BJ (cell line): Measurements from ENCODE around the gene ATP2A3. TPM values are rescaled to one million over a fixed set of nuclear protein-coding genes. Genes with fewer than 3 reads are reported as not detected.

ENCODE experiments used
- CTCF ChIA-PET: fragments of 350-600 bp; formaldehyde crosslinking; extraction: SDS; loops from one replicate; lab custom pipeline; 2021; ENCODE audit warnings: antibody characterized with exemption, inconsistent platforms; lab: Yijun Ruan, JAX
- POLR2A ChIA-PET: fragments of 300-600 bp; sonication (Branson Sonifier 250); formaldehyde crosslinking; extraction: SDS; loops from one replicate; lab custom pipeline; 2021; ENCODE audit warnings: antibody characterized with exemption; lab: Charles Lee
- DNase-seq: peaks from one replicate; pipeline ENCODE4 v3.0.0-alpha.2; 2011; ENCODE audit warnings: low read depth
- H3K27me3 ChIP-seq: 2 replicates; pipeline ENCODE4 v1.6.0; 2011; ENCODE audit warnings: low read length; ENCODE audit not compliant: control insufficient read depth, insufficient read depth
- H3K36me3 ChIP-seq: 2 replicates; pipeline ENCODE4 v1.5.1; 2011; ENCODE audit warnings: low read length; ENCODE audit not compliant: control insufficient read depth, insufficient read depth
- H3K4me3 ChIP-seq: 2 replicates; pipeline ENCODE4 v1.5.1; 2011; ENCODE audit warnings: low read depth, mild to moderate bottlenecking, control low read depth, low read length
- polyA plus RNA-seq: library from polyadenylated mRNA; depleted of rRNA; stranded (reverse); fragments of >200 nt; gene quantifications from 2 replicates; pipeline ENCODE4 v1.2.3, GENCODE V29; 2011
- TF ChIP-seq, protein P1 (sequence below): IDR thresholded peaks from 2 replicates; pipeline ENCODE4 v1.5.1; 2011; ENCODE audit warnings: low read depth, mild to moderate bottlenecking, control low read depth, inconsistent platforms, low read length, moderate library complexity; ENCODE audit not compliant: insufficient read depth

ATP2A3 gene
- polyA plus RNA-seq, 1 experiment, result 1.1 TPM

DNA sequence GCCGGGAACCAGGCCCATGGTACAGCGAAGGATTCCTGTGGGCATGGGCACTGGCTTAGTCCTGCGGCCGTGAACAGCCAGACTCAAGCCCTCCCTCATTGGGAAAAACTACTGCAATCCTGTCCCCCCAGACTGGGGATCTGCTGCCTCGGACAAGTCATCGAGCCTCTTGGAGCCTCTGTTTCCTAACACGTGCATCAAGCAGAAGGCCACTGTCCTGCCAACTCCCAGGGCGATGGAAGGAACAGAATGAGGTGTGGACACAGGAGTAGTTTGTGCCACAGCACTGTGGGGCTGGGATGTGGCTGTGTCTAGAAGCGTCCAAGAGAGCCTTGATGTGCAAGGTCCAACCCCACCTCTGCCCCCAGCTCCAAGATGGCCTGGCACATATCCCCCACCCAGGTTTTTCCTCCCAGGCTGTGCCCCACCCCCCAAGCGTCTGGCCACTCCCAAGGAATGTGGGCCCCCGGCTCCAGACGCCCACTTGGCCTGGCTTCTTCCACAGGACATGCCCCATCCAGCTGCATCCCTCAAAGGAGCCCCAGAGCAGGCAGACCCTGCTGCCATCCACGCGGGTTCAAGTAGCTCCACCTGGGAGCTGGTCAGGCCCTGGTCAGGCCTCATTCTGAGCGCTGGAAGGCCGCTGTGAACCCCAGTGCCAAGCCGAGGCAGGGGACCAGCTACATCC, 74.8 kb downstream of the ATP2A3 start:
- no peak overlapping the region for H3K4me3 ChIP-seq
- TF ChIP-seq, protein P1, sequence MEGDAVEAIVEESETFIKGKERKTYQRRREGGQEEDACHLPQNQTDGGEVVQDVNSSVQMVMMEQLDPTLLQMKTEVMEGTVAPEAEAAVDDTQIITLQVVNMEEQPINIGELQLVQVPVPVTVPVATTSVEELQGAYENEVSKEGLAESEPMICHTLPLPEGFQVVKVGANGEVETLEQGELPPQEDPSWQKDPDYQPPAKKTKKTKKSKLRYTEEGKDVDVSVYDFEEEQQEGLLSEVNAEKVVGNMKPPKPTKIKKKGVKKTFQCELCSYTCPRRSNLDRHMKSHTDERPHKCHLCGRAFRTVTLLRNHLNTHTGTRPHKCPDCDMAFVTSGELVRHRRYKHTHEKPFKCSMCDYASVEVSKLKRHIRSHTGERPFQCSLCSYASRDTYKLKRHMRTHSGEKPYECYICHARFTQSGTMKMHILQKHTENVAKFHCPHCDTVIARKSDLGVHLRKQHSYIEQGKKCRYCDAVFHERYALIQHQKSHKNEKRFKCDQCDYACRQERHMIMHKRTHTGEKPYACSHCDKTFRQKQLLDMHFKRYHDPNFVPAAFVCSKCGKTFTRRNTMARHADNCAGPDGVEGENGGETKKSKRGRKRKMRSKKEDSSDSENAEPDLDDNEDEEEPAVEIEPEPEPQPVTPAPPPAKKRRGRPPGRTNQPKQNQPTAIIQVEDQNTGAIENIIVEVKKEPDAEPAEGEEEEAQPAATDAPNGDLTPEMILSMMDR, result no peak
- POLR2A ChIA-PET, result no interaction called here
- no peak for DNase-seq
- H3K27me3 ChIP-seq, result no peaks in the 10 kb centered on the region
- CTCF ChIA-PET, result interaction anchor here (0.9 to 1.5 kb wide), 5 partner anchors 17 to 152 kb away, joined by 3 to 8 read pairs (median 3); no protein-coding TSS in a partner anchor
- H3K36me3 ChIP-seq, result peaks cover 7% of the 10 kb centered on the region

DNA sequence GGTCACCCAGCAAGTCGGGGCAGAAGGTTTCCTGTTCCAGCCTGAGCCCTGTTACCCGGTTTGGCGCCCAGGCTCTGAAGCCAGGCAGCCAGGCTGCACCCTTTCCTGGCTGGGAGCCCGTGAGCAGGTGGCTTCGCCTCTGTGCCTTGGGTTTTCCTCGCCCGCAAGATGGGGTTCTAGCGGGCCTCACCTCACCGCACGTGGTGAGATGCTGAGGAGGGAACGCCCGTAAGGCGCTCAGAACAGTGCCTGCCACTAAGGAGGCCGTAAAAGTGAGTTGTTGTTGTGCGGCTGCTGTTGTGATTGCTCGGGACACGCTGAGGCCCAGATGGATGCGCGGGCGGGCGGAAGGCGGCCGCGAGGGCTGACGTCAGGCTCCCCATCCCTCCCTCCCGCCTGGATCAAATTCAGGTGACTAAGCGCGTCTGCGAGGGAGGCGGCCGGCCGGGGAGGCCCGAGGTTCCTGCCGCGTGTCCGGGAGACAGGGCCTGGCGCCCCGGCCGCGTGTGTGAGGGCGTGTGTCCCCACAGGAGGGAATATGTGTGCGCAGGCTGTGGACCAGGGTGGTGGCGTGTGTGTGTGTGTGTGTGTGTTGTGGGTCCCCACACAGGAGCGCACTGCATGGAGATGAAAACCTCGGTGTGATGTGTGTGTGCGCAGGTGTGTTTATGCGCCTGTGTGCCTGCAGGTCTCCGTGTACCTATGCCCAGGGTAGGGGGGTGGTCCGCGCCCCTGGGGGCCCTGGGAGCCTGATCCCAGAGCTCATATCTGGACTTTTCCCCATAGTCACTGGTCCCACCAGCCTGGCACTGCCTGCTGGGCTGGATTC, 75.7 kb downstream of the ATP2A3 start:
- Histone ChIP-seq H3K36me3 (peaks cover 11% of the 10 kb centered on the region), H3K27me3 (no peaks in the 10 kb centered on the region), H3K4me3 (no peak overlapping the region)
- ChIA-PET POLR2A (no interaction called here), CTCF (interaction anchor here (0.8 kb wide), 1 partner anchor 840 kb away, joined by 3 read pairs; no protein-coding TSS in a partner anchor)
- peak; percentile 80 for DNase-seq
- TF ChIP-seq, protein P1, result no peak

DNA sequence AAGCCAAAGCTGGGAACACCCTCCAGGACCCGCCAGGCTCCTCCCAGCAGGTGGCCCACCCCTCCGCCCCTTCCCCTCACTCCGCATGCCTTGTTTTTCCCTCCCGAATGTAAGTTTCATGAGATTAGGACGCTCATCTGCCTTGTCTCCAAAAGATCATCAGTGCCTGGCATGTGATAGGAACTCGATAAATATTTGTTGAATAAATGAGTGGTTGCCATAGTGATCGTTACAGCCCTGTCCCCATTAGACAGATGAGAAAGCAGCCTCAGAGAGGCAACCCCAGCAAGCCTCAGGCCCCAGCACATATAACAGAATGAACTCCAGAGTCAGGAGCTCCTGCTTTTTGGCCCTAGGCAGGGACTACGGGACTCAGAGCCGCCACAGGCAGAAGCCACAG, 76.4 kb downstream of the ATP2A3 start:
- CTCF ChIA-PET, result interaction anchor here (0.8 kb wide), 1 partner anchor 839 kb away, joined by 3 read pairs; no protein-coding TSS in a partner anchor
- TF ChIP-seq, protein P1, result no peak
- POLR2A ChIA-PET, result no interaction called here
- Histone ChIP-seq H3K36me3 (peaks cover 12% of the 10 kb centered on the region), H3K27me3 (no peaks in the 10 kb centered on the region), H3K4me3 (no peak overlapping the region)
- no peak for DNase-seq

DNA sequence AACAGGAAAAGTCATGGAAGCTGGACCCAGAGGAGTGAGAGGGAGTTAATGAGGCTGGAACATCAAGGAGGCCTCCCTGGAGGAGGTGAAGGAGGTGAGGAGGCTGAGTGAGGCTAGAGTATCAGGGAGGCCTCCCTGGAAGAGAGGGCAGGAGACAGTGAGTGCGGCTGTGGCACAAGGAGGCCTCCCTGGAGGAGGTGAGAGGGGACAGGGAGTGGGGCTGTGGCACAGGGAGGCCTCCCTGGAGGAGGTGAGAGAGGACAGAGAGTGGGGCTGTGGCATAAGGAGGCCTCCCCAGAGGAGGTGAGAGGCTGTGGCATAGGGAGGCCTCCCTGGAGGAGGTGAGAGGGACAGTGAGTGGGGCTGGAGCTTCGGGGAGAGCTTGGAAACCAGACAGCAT, 76.8 kb downstream of the ATP2A3 start:
- CTCF ChIA-PET, result interaction anchor here (0.8 kb wide), 1 partner anchor 839 kb away, joined by 3 read pairs; no protein-coding TSS in a partner anchor
- POLR2A ChIA-PET, result no interaction called here
- TF ChIP-seq, protein P1, result no peak

DNA sequence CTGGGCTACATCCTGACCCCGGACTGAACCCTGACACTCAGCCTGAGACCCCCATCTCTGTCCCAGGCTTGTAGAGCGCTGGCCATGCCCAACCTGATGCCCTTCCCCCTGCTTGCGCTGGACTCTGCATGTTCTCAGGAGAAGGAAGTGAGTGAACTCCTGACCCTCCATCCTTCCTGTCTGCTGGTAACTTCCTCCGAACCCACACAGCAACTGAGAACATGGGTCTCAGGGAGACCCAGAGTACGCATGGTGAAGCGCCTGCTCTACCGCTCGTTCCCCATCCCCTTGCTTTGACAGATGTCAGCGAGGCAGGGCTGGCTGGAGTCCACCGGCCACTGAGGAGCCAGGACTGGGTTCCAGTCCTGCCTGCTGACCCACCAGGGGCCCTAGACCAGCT, 77.5 kb downstream of the ATP2A3 start:
- TF ChIP-seq, protein P1, result no peak
- H3K36me3 ChIP-seq, result peaks cover 14% of the 10 kb centered on the region
- ChIA-PET POLR2A (no interaction called here), CTCF (no interaction called here)
- H3K27me3 ChIP-seq, result no peaks in the 10 kb centered on the region
- no peak for DNase-seq
- H3K4me3 ChIP-seq, result no peak overlapping the region

More for the DNA sequence above, 76.8 kb downstream of the ATP2A3 start:
- no peak for DNase-seq
- H3K4me3 ChIP-seq, result no peak overlapping the region
- no peaks in the 10 kb centered on the region for H3K27me3 ChIP-seq
- H3K36me3 ChIP-seq, result peaks cover 14% of the 10 kb centered on the region
